ENCODE results near the gene SKI.

DNA sequence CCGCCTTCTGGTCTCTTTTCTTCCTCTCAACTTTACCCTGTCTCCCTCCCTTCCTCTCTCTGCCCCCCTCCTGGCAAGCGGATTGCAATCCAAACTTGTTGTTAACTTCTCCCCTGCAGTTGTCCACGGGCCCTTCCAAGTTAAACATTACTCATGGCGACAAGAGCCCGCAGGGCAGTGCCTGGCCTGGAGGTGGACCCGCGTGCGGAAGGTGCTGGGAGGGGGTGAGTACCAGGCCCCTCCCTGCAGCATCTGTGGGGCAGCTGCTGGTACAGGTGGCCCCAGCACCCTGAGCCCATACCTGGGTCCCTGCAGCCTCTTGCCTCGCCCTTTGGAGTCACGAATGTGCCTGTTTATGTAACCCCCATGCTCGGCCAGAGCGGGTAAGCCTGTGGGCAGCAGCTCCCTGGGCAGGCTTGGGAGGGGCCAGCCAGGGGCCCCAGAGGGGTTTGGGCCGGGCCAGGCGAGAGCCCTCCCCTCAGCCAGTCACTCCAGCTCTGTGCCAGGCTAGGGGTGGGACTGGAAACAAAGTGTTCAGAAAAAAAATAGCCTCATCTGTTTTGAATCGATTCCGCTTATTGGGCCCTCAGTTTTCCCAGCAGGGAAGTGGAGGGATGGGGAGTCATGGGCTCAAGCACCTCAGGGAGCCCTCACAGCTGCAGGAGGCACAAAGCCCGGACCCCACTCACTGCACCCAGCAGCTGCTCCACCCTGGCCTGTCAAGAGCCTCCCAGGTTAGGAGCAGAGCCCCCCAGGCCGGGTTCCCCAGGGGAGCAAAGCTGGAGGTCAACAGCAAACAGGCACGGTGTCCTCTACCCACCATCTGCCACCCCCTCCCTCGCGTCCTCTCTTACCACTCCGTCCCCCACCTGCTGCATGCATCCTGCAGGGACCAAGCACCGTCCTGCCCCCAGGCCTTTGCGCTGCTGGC lies 19.5 kb upstream of the SKI start:
- TF ChIP-seq ZNF274 (IDR thresholded peaks at IDR 0.05; ENCODE audit: low read depth, low read length) (no peak), SUZ12 (IDR thresholded peaks at IDR 0.05; ENCODE audit: extremely low read depth, insufficient read depth, insufficient read length) (no peak)
